ENCODE data around the gene PPIG. TPM values are rescaled to one million over a fixed set of nuclear protein-coding genes. Genes with fewer than 3 reads are reported as not detected.
A peak's percentile ranks its signal among the peaks of the same experiment; 100 is the strongest.

The PPIG gene
- total RNA-seq, 1 experiment from 2014 or later, result 46.5 TPM

GRCh38 chr2:169647496-169647895 lies 63.3 kb downstream of the PPIG start:
- ChIA-PET CTCF (no interaction called here), POLR2A (no interaction called here)
- Histone ChIP-seq H3K36me3 (ENCODE audit: control insufficient read depth, insufficient read depth, low read length) (no peaks in the 10 kb centered on the region), H3K27ac (ENCODE audit: low read length) (no peak overlapping the region), H3K4me3 (ENCODE audit: low read depth in 2 of 2, low read length in 2 of 2) (no peak overlapping the region), H3K9me3 (ENCODE audit: control insufficient read depth, insufficient read depth, low read depth, low read length) (no peaks in the 10 kb centered on the region), H3K4me1 (ENCODE audit: control insufficient read depth, insufficient read depth, low read length) (no peaks in the 10 kb centered on the region), H3K27me3 (ENCODE audit: control insufficient read depth, insufficient read depth, low read length) (no peaks in the 10 kb centered on the region)
- DNase-seq (ENCODE audit: low read depth, low spot score), result no peak
- TF ChIP-seq POLR2AphosphoS5 (IDR thresholded peaks at IDR 0.05; ENCODE audit: low read depth, low read length), result no peak
- TF ChIP-seq TCF7L2 (IDR thresholded peaks at IDR 0.05; ENCODE audit: low read depth, low read length), result no peak
- in situ Hi-C loops (cut with HindIII; ENCODE audit: low pct_unique_long_range_greater_than_20kb, low sequenced_read_pairs), result no loop called here
- intact Hi-C loops (cut with micrococcal nuclease; ENCODE audit: unreplicated experiment), result no loop called here
- ATAC-seq, result no peak
- no TSS peak for BruUV-seq (replicated peaks)

- H3K4me3 ChIP-seq (ENCODE audit: low read depth in 2 of 2, low read length in 2 of 2), result no peak overlapping the region
- H3K36me3 ChIP-seq (ENCODE audit: control insufficient read depth, insufficient read depth, low read length), result no peaks in the 10 kb centered on the region
- TF ChIP-seq SIN3A (IDR thresholded peaks at IDR 0.05; ENCODE audit: borderline replicate concordance, insufficient read depth, low read depth, low read length), result no peak
- TF ChIP-seq POLR2AphosphoS5 (IDR thresholded peaks at IDR 0.05; ENCODE audit: low read depth, low read length), result no peak
- TF ChIP-seq REST (IDR thresholded peaks at IDR 0.05; ENCODE audit: insufficient read depth in 1 of 2, low read depth in 2 of 2, low read length in 1 of 2), result no peak
- no peak for TF ChIP-seq TCF7L2 (IDR thresholded peaks at IDR 0.05; ENCODE audit: low read depth, low read length)
- no peak for TF ChIP-seq CTCF (IDR thresholded peaks at IDR 0.05)
- no peaks in the 10 kb centered on the region for H3K9me3 ChIP-seq (ENCODE audit: control insufficient read depth, insufficient read depth, low read depth, low read length)
- intact Hi-C loops (cut with micrococcal nuclease; ENCODE audit: unreplicated experiment) (no loop called here), in situ Hi-C loops (cut with HindIII; ENCODE audit: low pct_unique_long_range_greater_than_20kb, low sequenced_read_pairs) (no loop called here)
- ATAC-seq (no peak), DNase-seq (ENCODE audit: low read depth, low spot score) (no peak)
- POLR2A ChIA-PET, result no interaction called here
- H3K27me3 ChIP-seq (ENCODE audit: control insufficient read depth, insufficient read depth, low read length), result no peaks in the 10 kb centered on the region
- no TSS peak for BruUV-seq (replicated peaks)
- no peak overlapping the region for H3K27ac ChIP-seq (ENCODE audit: low read length)
- H3K4me1 ChIP-seq (ENCODE audit: control insufficient read depth, insufficient read depth, low read length), result no peaks in the 10 kb centered on the region
- CTCF ChIA-PET, result no interaction called here
These were observed 65.1 kb downstream of the PPIG start for GRCh38 chr2:169649278-169649677.

- in situ Hi-C loops (cut with HindIII; ENCODE audit: low pct_unique_long_range_greater_than_20kb, low sequenced_read_pairs) (no loop called here), intact Hi-C loops (cut with micrococcal nuclease; ENCODE audit: unreplicated experiment) (no loop called here)
- TF ChIP-seq CTCF (IDR thresholded peaks at IDR 0.05), result no peak
- TF ChIP-seq POLR2AphosphoS5 (IDR thresholded peaks at IDR 0.05; ENCODE audit: low read depth, low read length), result no peak
- no peak for TF ChIP-seq TCF7L2 (IDR thresholded peaks at IDR 0.05; ENCODE audit: low read depth, low read length)
- no peak for TF ChIP-seq REST (IDR thresholded peaks at IDR 0.05; ENCODE audit: insufficient read depth in 1 of 2, low read depth in 2 of 2, low read length in 1 of 2)
- TF ChIP-seq SIN3A (IDR thresholded peaks at IDR 0.05; ENCODE audit: borderline replicate concordance, insufficient read depth, low read depth, low read length), result no peak
- Histone ChIP-seq H3K9me3 (ENCODE audit: control insufficient read depth, insufficient read depth, low read depth, low read length) (no peaks in the 10 kb centered on the region), H3K27ac (ENCODE audit: low read length) (no peak overlapping the region), H3K27me3 (ENCODE audit: control insufficient read depth, insufficient read depth, low read length) (no peaks in the 10 kb centered on the region), H3K4me3 (ENCODE audit: low read depth in 2 of 2, low read length in 2 of 2) (no peak overlapping the region), H3K4me1 (ENCODE audit: control insufficient read depth, insufficient read depth, low read length) (no peaks in the 10 kb centered on the region), H3K36me3 (ENCODE audit: control insufficient read depth, insufficient read depth, low read length) (no peaks in the 10 kb centered on the region)
- DNase-seq (ENCODE audit: low read depth, low spot score) (no peak), ATAC-seq (peak; percentile 26; the same call in 1 of the 2 replicates)
- CTCF ChIA-PET, result no interaction called here
- BruUV-seq (replicated peaks), result no TSS peak
- POLR2A ChIA-PET, result no interaction called here
These were observed 69.5 kb downstream of the PPIG start for GRCh38 chr2:169653636-169654035.

All from Panc1 (cell line).